IPS DF 19.7 (cell line): ENCODE data around the gene GFOD2.
"Not testable (repeated sequence)": the region's sequence is repeated elsewhere in the genome, so short reads cannot be mapped to it uniquely, and the experiment has no call there.

Experiments used
- DNase-seq: peaks from one replicate; pipeline ENCODE4 v3.0.0-alpha.2; 2013; ENCODE audit warnings: low read depth, low spot score

The GFOD2 gene

GRCh38 chr16:67719048-67719777 is at the start of gene GFOD2:
Gene GFOD2 (minus strand): TSS chr16:67719316. CDS start chr16:67685715, 33,601 bp downstream.
- peak; percentile 63 for DNase-seq

- DNase-seq: no peak
Observed at GRCh38 chr16:67767953-67768352, 48.8 kb upstream of the GFOD2 start.

- no peak for DNase-seq
Observed at GRCh38 chr16:67766291-67766690, 47.2 kb upstream of the GFOD2 start.

GRCh38 chr16:67764158-67764667 is 45.1 kb upstream of the GFOD2 start:
- DNase-seq: no peak

GRCh38 chr16:67763066-67763465 is 44.0 kb upstream of the GFOD2 start:
- no peak for DNase-seq

- no peak for DNase-seq
Observed at GRCh38 chr16:67762385-67762784, 43.3 kb upstream of the GFOD2 start.

- no peak for DNase-seq
Observed at GRCh38 chr16:67761924-67762323, 42.8 kb upstream of the GFOD2 start.

GRCh38 chr16:67760956-67761230 is 41.8 kb upstream of the GFOD2 start:
- no peak for DNase-seq

GRCh38 chr16:67760206-67760955 is 41.3 kb upstream of the GFOD2 start:
- no peak for DNase-seq

GRCh38 chr16:67758966-67759365 is 39.9 kb upstream of the GFOD2 start:
- DNase-seq: no peak

- no peak for DNase-seq
Observed at GRCh38 chr16:67758006-67758405, 38.9 kb upstream of the GFOD2 start.

- DNase-seq: no peak
Observed at GRCh38 chr16:67752641-67753040, 33.5 kb upstream of the GFOD2 start.

GRCh38 chr16:67751331-67751730 is 32.2 kb upstream of the GFOD2 start:
- DNase-seq: not testable (repeated sequence)

GRCh38 chr16:67750466-67750865 is 31.4 kb upstream of the GFOD2 start:
- DNase-seq: no peak

- DNase-seq: no peak
Observed at GRCh38 chr16:67749436-67750078, 30.4 kb upstream of the GFOD2 start.

GRCh38 chr16:67748834-67749233 is 29.7 kb upstream of the GFOD2 start:
- DNase-seq: no peak

GRCh38 chr16:67746846-67747245 is 27.7 kb upstream of the GFOD2 start:
- no peak for DNase-seq

GRCh38 chr16:67741118-67741517 is 22.0 kb upstream of the GFOD2 start:
- no peak for DNase-seq

- no peak for DNase-seq
Observed at GRCh38 chr16:67740391-67740790, 21.3 kb upstream of the GFOD2 start.

GRCh38 chr16:67736858-67737257 is 17.7 kb upstream of the GFOD2 start:
- DNase-seq: no peak

- DNase-seq: no peak
Observed at GRCh38 chr16:67734731-67735201, 15.7 kb upstream of the GFOD2 start.

- no peak for DNase-seq
Observed at GRCh38 chr16:67733734-67734470, 14.8 kb upstream of the GFOD2 start.
